Measurements from ENCODE around the gene MARF1.
"Not testable (repeated sequence)": the region's sequence is repeated elsewhere in the genome, so short reads cannot be mapped to it uniquely, and the experiment has no call there.

Gene MARF1

DNA sequence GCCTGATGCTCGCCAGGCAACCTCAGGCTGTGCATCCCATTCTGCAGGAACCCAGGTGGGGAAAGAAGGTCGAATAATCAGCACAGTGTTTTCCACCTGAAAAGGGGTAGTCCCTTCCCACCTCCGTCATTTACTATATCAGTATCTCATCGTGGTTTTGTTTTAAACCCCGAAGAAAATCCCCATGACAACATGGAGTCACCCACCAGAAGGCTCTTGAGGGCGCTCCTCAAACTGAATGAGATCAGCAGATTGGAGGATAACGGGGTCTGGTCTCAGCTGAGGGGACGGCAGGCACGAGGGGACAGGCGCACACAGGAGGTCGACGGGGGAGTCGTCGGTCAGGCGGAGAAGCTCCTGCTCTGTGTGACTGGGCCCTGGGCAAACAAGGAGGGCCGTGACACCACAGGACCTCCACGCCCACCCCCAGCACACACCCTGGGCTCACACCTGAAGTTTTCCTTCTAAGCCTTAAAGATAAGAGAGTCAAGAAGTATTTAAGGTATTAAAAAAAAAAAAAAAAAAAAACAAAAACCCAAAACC lies 44.2 kb downstream of the MARF1 start:
- DNase-seq: no peak

DNA sequence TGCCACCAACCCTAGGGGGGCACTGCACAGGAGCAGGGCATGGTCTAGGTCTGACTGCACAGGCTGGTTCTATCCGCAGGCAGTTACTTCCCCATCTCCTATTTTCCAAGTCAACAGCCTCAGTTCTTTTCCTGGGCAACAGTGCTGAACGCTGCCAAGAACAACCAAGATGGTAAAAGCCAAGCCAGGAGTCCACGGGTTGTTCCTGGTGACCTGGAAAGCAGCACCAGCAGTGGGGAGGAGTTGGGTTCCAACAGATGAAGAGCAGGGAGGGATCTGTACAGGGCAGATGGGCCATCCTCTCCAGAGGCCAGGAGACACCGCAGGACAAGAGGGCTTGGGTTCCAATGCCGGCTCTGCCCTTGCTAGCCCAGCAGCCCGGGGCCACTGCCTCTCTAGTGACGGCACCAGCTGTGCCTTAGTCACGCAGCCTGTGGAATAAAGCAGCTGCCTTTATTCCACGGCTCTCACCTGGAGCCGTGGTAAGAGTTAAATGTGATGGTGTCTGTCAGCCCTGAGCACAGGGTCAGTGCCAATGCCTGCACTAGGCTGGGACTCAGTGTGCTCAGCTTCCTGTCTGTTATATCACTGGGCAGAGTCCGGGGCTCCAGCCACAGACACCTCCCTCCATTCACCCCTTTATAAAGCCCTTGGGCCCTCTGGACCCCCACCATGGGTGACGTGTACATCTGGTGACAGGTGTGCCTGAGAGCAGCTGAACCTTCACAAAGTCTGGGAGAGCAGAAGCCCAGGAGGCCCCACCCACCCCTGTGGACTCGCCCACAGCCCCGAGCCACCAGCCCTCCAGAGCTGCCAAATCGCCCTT lies 44.9 kb downstream of the MARF1 start:
- no peak for DNase-seq

DNA sequence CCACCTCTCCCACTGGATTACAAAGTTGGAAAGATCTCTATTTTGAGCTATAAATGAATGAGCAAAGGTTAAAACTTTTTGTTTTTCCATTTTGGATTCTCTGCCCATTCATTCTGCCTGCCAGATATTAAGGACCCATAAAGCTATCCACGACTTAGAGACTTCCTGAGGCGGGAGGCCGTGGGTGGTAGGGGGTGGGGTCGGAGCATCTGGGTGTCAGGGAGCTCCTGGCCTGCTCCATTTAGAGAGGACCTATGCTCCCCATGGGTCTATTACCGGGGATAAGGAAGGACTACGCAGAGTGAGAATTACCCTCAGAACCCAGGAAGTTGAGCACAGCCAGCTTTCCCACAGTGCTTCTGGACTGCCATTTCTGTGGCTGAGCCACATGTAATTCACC lies 45.8 kb downstream of the MARF1 start:
- no peak for DNase-seq

DNA sequence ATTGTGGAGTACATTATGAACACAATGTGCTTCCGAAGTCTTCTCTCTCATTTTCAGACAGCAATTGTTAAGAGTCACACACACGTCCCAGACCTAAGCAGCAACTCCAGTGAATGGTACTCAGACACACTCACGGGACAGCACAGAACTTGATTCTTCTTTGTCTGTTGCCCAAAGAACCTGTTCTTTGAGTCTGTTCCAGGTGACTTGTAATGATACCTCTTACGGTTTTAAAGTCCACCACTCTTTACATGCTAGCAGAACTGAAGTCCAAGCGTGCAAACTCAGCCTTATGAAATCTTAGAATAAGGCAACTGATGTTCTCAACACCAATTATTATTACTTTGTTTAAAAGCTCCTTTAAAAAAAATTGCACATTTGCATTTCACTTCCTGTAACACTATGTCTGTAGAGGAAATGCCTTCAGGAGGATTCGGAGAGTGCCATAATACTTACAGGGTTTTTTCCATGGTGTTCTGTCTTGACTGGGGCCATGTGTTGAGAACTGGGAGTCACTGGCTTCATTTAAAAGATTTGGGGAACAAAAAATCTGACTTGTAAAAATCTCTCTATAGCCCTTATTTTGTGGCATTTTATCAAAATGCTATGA lies 48.1 kb downstream of the MARF1 start:
- no peak for DNase-seq

DNA sequence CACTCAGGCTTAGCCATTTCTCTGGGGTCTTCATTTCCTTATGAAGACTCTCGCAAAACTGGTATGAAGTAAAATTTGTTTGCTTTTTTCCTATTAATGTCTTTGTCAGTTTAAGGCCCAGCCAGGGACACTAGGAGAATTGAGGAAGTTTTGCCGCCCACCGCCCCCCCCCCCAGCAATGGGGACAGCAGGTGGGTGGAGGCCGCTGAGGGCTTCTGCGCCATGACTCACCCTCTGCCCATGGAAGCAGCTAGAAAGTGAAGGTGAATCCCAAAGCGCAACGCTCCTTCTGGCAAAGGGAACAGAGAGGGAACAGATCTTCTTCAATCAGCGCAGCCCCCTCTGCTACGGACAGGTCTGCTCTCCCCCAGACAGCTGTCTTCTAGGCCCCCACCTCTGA lies 49.7 kb downstream of the MARF1 start:
- DNase-seq: no peak

DNA sequence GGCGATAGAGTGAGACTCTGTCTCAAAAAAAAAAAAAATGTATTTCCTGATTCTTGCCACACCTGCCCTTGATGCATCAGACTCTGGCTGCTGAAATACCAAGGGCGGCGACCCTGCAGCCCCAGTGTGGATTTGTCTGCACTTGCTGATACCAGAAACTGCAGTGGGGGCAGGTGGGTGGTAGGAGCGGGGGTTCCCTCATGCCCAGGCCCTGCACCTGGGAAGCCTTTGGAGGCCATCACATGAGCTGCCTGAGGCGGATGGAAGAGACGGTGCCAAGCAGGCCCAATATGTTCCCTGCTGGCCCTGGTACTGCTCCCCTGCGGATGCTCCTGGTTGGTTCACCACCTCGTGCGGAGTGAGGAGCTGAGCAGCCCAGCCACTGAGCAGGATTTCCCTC lies 50.6 kb downstream of the MARF1 start:
- peak; percentile 6 for DNase-seq

DNA sequence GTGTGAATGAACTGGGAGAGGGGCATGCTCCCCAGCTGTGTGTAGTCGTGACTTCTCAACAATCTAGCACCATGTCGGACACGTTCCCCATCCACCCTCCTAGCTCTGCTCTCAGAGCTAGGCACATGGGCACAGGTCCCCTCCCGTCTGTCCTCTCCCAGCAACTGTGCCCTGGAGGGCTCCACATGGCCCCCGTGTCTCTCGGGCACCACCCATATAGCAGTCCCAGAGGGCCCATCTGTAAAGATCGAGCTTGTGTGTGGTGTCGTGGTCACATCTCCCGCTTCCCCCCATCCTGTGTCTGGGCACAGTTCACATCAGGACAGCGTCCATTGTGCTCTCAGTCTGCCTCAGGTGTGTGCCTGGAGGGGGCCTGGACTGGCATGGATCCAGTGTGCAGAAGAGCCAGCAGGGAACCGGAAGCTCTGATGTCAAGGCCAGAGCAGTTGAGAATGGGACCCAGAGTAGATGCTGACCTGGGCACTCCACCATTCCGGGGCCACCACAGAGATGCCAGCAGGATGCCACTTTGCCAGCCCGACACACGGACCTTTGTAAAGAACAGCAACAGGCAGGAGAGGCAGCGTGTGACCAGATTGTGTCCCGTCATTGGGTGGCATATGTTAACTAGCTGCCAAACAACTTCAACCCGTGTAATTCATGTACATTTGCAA lies 55.7 kb downstream of the MARF1 start:
- no peak for DNase-seq

DNA sequence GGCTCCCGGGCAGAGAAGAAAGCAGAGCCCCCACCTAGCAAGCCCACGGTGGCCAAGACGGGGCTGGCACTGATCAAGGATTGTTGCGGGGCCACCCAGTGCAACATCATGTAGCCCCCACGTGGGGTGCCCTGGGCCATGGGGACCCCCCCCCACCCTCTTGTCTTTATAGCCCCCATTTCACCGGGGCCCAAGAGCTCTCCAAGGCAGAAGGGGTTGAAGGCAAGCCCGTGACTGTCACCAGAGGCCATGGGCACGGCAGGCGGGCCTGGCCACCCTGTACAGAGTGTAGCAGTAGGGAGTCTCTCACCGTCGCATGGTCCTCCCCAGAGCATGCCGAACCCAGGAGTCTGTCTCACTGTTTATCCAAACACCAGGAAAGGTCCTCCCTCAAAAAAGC lies 56.2 kb downstream of the MARF1 start:
- no peak for DNase-seq

DNA sequence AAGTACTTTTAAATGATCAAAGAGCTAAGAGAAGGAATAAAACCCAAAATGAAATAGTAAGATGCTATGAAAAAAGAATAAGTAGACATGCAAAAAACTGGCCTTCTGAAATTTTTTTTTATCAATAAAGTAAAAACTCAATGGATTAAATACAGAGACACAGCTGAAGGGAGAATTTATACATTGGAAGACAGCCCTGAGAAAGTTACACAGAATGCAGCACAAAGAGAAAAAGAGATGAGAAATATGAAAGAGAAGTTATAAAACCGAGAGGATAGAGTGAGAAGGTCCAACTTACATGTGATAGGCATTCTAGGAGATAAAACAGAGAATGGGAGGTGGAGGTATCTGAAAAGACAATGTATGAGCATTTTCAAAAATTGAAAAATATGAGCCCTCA lies 57.0 kb downstream of the MARF1 start:
- no peak for DNase-seq

DNA sequence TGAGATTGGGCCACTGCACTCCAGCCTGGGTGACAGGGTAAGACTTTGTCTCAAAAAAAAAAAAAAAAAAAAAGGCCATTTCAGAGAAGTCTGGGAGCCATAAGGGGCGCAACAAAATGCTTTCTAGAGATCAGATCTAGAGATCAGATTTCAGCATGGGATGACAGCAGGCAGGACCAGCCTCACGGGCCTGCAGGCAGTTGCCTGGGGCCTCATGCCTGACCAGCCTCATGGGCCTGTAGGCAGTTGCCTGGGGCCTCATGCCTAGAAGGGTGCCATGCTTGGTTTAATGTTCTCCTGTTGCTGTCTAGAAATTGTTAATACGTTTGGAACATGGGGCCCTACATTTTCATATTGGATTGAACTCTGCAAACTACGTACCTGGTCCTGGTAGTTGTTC lies 59.4 kb downstream of the MARF1 start:
- no peak for DNase-seq

DNA sequence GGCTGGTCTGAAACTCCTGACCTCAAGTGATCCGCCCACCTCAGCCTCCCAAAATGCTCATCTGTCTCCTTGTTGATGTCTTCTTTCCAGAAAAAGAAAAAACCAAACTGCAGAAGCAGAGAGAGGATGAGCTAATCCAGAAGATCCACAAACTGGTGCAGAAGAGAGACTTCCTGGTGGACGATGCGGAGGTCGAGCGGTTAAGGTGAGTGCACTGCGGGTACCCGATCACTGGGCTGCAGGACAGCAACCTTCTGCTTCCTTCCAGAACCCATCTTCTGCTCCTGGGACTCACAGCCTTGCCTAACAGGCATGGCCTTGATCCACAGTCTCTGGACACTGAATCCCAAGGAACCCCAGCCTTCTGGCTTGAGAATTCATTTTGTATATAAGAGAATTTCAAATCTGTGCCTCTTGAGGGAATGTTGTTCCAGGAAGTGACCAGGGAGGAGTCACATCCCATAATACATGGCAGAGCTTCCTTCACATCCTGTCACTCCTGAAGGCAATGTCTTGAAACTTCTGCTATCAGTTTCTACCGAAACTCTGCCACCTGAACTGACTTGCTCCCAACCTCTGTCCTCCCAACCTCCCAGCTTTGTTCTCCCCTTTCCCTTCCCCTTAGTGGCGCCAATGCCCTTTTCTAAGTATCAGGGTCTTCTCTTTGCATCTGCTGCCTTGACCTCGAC lies 61.7 kb downstream of the MARF1 start:
- DNase-seq: no peak

DNA sequence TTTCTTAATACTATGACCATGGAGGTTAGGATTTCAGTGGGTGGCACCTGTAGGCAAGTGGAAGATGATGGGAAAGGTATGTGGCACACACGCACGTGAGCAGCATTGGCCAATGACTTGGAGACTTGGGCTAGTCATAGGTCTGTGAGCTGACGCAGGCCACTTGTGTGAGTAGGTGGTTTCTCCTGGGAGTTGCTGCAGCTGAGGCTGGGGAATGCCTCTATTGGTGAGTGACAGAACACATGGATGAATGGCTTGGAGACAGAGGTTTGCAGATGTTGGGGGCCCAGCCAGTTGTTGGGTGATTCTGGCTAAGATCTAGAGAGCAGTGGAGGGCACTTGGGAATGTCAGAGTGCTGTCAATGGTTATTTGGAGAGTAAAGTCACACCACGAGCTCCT lies 64.1 kb downstream of the MARF1 start:
- DNase-seq: no peak

DNA sequence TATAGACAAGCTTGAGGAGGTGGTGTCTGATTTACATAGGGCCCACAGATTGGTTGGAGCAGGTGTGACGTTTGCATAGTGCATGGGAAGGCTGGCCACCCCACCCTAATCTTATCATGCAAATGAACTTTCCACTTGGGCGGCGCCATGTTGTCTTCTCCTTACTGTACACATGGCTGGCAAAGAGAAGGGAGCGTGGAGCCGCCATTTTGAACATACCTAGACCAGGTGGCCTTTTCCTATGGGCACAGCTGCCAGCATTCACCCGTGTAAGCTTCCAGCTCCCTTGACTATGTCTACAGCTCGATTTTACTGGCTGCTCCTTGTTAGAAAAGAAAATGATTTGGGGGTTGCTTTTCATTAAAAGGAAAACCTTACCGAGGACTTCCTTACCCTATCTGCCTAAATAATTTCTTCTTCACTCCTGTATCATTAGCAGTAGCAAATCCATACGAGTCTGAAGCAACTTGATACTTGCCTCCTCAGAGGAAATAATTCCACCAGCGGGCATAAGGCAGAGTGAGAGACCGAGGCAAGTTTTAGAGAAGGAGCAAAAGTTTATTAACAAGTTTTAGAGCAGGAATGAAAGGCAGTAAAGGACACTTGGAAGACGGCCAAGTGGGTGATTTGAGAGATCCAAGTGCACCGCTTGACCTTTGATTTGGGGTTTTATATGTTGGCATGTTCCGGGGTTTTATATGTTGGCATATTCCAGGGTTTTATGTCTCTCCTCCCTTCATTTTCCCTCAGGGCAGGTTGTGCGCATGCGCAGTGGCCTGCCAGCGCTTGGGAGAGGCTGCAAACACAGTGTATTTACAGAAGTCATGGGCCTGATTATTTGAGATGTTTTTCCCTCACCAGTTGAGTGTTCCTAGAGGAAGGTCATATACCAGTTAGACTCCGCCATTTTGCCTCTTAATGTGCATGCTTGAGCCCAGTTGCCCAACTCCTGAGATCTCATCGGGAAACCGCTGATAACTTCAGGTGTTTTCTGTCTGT lies 65.7 kb downstream of the MARF1 start:
- no peak for DNase-seq

DNA sequence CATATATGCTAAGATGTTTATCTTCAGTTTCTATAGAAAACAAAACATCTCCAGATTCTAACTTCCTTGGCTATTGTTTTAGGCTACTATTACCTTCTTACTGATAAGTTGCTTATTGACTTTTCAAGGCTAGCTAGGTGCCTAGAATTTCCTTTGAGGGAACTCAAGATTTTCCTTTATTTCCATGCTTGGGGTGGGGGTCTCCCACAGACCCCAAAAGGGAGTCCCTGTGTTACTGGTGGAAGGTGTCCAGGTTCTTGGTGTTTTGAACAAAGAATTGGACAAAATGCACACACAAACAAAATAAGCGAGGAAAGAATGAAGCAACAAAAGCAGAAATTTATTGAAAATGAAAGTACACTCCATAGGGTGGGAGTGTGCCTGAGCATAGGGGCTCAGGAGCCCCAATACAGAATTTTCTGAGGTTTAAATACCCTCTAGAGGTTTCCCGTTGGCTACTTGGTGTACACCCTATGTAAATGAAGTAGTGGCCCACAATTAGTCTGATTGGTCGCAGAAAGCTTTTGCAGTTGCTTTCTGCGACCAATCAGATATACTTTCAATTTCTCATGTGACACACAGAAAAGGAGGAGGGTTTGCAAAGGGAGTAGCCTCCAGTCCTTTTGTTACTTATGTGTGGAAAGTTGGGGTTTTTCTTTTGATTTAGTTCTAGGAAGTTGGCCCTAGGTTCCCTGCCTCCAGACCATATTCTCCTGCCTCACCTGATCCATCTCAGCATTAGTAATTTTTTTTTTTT lies 67.5 kb downstream of the MARF1 start:
- no peak for DNase-seq

DNA sequence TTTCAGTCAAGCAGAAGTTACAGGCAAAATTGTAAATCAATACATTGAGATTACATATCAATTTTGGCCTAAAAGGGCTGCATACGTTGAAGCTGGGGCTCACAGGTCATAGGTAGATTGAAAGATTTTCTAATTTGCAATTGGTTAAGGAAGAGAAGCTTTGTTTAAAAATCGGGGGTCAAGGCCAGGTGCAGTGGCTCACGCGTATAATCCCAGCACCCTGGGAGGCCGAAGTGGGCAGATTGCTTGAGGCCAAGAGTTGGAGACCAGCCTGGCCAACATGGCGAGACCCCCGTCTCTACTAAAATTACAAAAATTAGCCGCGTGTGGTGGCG lies 68.4 kb downstream of the MARF1 start:
- no peak for DNase-seq

DNA sequence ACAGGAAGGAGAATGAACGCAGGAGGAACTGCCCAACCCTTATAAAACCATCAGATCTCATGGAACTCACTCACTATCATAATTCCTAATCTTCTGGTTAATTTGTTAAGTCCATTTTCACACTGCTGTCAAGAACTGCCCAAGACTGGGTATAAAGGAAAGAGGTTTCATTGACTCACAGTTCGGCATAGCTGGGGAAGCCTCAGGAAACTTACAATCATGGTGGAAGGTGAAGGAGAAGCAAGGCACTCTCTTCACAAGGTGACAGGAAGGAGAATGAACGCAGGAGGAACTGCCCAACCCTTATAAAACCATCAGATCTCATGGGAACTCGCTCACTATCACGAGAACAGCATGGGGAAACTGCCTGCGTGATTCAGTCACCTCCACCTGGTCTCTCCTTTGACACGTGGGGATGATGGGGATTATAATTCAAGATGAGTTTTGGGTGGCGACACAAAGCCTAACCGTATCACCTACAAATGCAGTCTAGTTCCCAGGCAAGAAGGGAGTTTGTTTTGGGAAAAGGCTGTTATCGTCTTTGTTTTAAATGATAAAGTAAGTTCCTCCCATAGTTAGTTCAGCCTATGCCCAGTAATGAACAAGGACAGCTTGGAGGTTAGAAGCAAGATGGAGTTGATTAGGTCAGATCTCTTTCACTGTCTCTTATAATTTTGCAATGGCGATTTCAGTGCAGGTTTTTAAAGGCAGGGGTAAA lies 68.9 kb downstream of the MARF1 start:
- DNase-seq: not testable (repeated sequence)

DNA sequence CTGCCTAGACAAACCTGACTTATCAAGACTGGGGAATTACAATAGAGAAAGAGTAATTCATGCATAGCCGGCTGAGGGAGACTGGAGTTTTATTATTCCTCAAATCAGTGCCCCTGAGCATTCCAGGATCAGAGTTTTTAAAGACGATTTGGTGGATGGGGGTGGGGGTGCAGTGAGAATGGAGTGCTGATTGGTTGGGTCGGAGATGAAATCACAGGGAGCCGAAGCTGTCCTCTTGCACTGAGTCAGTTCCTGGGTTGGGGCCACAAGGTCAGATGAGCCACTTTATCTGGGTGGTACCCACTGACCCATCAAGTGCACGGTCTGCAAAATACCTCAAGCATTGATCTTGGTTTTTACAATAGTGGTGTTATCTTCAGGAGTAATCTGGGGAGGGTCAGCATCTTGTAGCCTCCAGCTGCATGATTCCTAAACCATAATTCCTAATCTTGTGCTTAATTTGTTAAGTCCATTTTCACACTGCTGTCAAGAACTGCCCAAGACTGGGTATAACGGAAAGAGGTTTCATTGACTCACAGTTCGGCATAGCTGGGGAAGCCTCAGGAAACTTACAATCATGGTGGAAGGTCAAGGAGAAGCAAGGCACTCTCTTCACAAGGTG lies 69.6 kb downstream of the MARF1 start:
- no peak for DNase-seq

DNA sequence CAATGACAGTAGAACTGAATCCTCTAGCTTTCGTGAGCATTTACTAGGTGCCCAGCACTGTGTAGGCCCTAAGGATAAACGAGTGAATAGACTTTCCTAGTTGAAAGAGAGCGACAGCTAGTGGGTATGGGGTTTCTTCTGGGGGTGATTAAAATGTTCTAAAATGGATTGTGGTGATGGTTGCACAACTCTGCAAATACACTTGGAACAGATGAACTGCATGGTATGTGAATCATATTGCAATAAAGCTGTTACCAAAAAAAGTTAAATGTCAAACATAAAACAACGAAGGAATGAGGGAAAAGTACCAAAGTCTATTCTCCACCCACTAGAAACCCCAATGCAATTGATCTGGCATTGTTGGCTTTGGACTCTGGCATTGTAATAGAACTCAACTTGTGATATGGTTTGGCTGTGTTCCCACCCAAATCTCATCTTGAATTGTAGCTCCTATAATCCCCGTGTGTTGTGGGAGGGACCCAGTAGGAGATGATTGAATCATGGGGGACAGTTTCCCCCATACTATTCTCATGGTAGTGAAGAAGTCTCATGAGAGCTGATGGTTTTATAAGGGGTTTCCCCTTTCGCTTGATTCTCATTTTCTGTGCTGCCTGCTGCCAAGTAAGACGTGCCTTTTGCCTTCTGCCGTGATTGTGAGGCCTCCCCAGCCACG lies 70.5 kb downstream of the MARF1 start:
- no peak for DNase-seq

DNA sequence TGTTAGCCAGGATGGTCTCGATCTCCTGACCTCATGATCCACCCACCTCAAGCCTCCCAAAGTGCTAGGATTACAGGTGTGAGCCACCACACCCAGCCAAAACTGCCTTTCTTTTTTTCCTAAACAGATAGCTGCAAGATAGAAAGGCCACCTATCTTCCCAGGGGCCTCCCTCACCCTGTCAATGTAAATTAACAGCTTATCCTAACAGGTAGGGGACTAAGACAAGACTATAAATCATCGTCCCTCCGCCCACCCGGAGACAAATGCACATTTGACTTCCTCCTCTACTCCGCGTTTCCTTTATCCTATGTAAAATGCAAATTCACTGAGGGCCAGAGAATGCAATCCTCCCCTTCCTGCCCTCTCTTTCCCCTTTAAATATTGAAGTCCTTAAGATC lies 71.4 kb downstream of the MARF1 start:
- DNase-seq: no peak

DNA sequence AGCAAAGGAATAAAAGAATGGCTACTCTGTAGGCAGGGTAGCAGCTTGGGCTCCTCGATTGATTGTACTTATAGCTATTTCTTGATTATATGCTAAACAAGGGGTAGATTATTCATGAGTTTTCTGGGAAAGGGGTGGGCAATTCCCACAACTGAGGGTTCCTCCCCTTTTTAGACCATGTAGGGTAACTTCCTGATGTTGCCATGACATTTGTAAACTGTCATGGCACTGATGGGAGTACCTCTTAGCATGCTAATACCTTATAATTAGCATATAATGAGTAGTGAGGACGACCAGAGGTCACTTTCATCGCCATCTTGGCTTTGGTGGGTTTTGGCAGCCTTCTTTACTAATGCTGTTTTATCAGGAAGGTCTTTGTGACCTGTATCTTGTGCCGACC lies 72.3 kb downstream of the MARF1 start:
- not testable (repeated sequence) for DNase-seq

Measured in activated effector memory CD4-positive, alpha-beta T cell treated with Interleukin-2 at 50 U/mL for 16 hours (primary cell).